Glutamatergic neuron (in vitro differentiated cells): ENCODE results near the gene H6PD. TPM values are rescaled to one million over a fixed set of nuclear protein-coding genes. Genes with fewer than 3 reads are reported as not detected.

Experiments used
- DNase-seq: peaks from one replicate; pipeline ENCODE4 v3.0.0; 2022
- H3K27ac Mint-ChIP-seq: one replicate; pipeline ENCODE4 v1.8.0; 2020; ENCODE audit warnings: mild to moderate bottlenecking, mixed read lengths, inconsistent platforms; ENCODE audit not compliant: unreplicated experiment
- H3K27me3 Mint-ChIP-seq: one replicate; pipeline ENCODE4 v1.8.0; 2020; ENCODE audit warnings: mild to moderate bottlenecking, moderate library complexity, mixed read lengths, inconsistent platforms; ENCODE audit not compliant: unreplicated experiment
- H3K36me3 Mint-ChIP-seq: one replicate; pipeline ENCODE4 v1.8.0; 2020; ENCODE audit warnings: mild to moderate bottlenecking, mixed read lengths, inconsistent platforms; ENCODE audit not compliant: unreplicated experiment
- H3K4me1 Mint-ChIP-seq: one replicate; pipeline ENCODE4 v1.8.0; 2020; ENCODE audit warnings: mild to moderate bottlenecking, low read depth, mixed read lengths, inconsistent platforms; ENCODE audit not compliant: unreplicated experiment
- H3K4me3 Mint-ChIP-seq: one replicate; pipeline ENCODE4 v1.8.0; 2020; ENCODE audit warnings: mild to moderate bottlenecking, mixed read lengths, inconsistent platforms; ENCODE audit not compliant: unreplicated experiment
- H3K9me3 Mint-ChIP-seq: one replicate; pipeline ENCODE4 v1.8.0; 2020; ENCODE audit warnings: mild to moderate bottlenecking, moderate library complexity, mixed read lengths, inconsistent platforms; ENCODE audit not compliant: unreplicated experiment
- CTCF ChIP-seq: fragments of 200-600 bp; sonication (generic); IDR thresholded peaks from one replicate; pipeline ENCODE4 v1.5.0; 2021; ENCODE audit not compliant: partially characterized antibody, unreplicated experiment
- total RNA-seq: library from RNA; stranded (reverse); fragmentation: NEBNext Ultra II Directional; extraction: Animal tissue kit (Norgen Biotek cat#: 25700); gene quantifications from one replicate; pipeline ENCODE4 v1.2.1, GENCODE V29; 2021; ENCODE audit not compliant: unreplicated experiment

H6PD gene
- total RNA-seq, 1 donor from 2014 or later, result 5.0 TPM

- no peak overlapping the region for H3K4me3 Mint-ChIP-seq
- H3K36me3 Mint-ChIP-seq, result no peaks in the 10 kb centered on the region
- TF ChIP-seq CTCF, result peak; percentile 62
- DNase-seq, result peak; percentile 69
- no peak overlapping the region for H3K27ac Mint-ChIP-seq
- peaks cover 5% of the 10 kb centered on the region for H3K27me3 Mint-ChIP-seq
- H3K4me1 Mint-ChIP-seq, result peaks cover 26% of the 10 kb centered on the region
- H3K9me3 Mint-ChIP-seq, result peaks cover 6% of the 10 kb centered on the region
These were observed 15.2 kb downstream of the H6PD start for GRCh38 chr1:9249534-9250410.

GRCh38 chr1:9250411-9251381, 16.1 kb downstream of the H6PD start:
- TF ChIP-seq CTCF, result no peak
- peaks cover 5% of the 10 kb centered on the region for H3K27me3 Mint-ChIP-seq
- no peaks in the 10 kb centered on the region for H3K36me3 Mint-ChIP-seq
- peak overlapping the region; percentile 83 for H3K27ac Mint-ChIP-seq
- DNase-seq, result no peak
- peak overlapping the region; percentile 65 for H3K4me3 Mint-ChIP-seq
- H3K4me1 Mint-ChIP-seq, result peaks cover 26% of the 10 kb centered on the region
- H3K9me3 Mint-ChIP-seq, result peaks cover 6% of the 10 kb centered on the region

GRCh38 chr1:9251501-9251900, 16.9 kb downstream of the H6PD start:
- Mint-ChIP-seq H3K27me3 (peaks cover 5% of the 10 kb centered on the region), H3K4me3 (peak overlapping the region; percentile 65), H3K27ac (peak overlapping the region; percentile 83), H3K4me1 (peaks cover 26% of the 10 kb centered on the region), H3K9me3 (peaks cover 6% of the 10 kb centered on the region), H3K36me3 (no peaks in the 10 kb centered on the region)
- peak; percentile 60 for DNase-seq
- no peak for TF ChIP-seq CTCF

GRCh38 chr1:9253004-9253403, 18.4 kb downstream of the H6PD start:
- Mint-ChIP-seq H3K27me3 (peaks cover 5% of the 10 kb centered on the region), H3K27ac (no peak overlapping the region), H3K4me1 (peaks cover 28% of the 10 kb centered on the region), H3K4me3 (peak overlapping the region; percentile 37), H3K9me3 (peaks cover 6% of the 10 kb centered on the region), H3K36me3 (no peaks in the 10 kb centered on the region)
- TF ChIP-seq CTCF, result no peak
- no peak for DNase-seq
